Left ventricle myocardium superior (tissue), 1 donor: Measurements from ENCODE around the gene C10orf90. TPM values are rescaled to one million over a fixed set of nuclear protein-coding genes. Genes with fewer than 3 reads are reported as not detected.

Source experiments
- ATAC-seq: fragments of 200-7000 bp; cut with Tn5 transposase; one replicate; pipeline ENCODE4 v1.9.1; 2020; ENCODE audit warnings: mild to moderate bottlenecking, moderate library complexity
- DNase-seq: peaks from one replicate; pipeline ENCODE4 v3.0.0-alpha.2; 2020
- intact Hi-C: fragments of 100-400 bp; cut with micrococcal nuclease; formaldehyde crosslinking; loops from one replicate; pipeline ENCODE4 v1.11.0; 2022
- total RNA-seq: library from RNA; stranded (reverse); fragmentation: NEBNext Ultra II Directional; extraction: Animal tissue kit (Norgen Biotek cat#: 25700); gene quantifications from one replicate; pipeline ENCODE4 v1.2.1, GENCODE V29; 2021
- donor health status: DM: no; HTN: yes; CAD: no; lungs with severe emphysema.

Gene C10orf90
- total RNA-seq, 1 donor from 2014 or later, result not detected

DNA sequence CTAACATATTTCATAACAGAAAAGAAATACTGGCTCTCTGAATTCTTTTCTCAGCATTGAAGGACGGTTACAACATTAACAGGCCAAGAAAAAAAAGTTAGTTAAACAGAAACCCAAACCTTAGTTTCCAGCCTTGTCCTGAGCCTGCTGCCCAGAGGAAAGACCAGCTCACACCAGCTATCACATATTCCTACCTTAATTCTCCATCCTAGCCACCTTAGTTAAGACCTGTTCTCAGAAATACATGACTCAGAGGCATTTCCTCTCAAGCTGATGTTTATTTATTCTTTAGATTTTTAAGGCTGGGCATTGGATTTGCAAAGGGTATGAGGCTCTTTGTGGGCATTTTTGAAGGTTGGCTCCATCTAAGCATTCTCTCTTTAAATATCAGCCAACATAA is 247.9 kb downstream of the C10orf90 start:
- no peak for ATAC-seq
- intact Hi-C loops, result no loop called here
- no peak for DNase-seq

DNA sequence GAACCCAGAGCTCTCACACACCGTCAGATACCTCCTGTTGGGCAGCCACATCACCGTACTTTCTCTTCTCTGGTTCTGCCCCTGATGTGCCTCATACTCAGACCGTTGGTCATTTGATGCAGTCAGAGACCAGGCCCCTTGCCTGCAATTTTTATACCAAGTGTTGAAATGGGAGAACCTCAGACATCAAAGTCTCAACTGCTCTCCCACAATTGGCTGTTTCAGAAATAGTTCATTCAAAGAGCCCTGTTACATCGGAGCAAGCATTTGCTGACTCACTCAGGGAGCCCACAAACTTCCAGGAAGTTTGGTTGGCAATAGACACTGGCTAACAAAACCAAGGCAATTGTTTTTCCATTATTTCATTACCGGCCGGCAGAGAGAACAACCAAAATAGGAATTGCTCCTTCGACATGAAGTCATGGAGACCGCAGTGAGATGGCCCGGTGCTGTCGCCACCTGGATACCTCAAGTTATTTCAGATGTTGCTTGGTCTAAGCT is 248.7 kb downstream of the C10orf90 start:
- no peak for ATAC-seq
- intact Hi-C loops, result no loop called here
- DNase-seq, result no peak

DNA sequence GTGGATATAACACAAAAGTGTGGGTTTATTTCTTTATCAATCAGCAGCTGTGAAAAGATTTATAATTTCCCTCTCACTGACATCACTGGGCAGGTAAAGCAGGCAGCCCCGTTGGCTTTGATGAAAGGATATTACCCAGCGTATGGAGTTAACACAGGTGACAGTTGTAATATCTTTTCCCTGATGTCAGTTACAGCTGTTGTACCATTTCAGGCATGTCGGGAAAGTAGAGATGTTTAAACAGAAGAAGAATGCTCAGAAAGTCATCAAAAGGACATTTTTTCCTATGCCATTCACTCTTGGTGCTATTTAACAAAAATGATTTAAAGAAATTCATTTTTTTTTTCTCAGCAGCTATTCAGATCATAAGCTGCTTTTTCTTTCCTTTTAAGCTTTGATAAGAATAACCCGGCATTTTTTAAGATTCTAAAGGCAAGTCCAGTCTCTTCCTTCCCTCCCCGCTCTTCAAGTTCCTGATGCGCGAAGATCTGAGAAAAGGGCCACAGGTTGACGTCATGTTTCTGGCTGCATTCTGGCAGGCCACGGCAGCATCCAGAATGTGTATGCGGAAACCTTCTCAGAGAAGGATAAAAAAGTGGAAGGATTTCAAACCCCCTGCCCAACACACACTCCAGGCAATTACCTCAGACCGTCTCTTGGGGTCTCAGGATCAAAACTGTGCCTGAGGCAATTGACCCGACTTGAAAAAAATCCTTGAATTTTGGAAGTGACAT is 249.8 kb downstream of the C10orf90 start:
- intact Hi-C loops, result no loop called here
- DNase-seq, result no peak
- ATAC-seq, result no peak

DNA sequence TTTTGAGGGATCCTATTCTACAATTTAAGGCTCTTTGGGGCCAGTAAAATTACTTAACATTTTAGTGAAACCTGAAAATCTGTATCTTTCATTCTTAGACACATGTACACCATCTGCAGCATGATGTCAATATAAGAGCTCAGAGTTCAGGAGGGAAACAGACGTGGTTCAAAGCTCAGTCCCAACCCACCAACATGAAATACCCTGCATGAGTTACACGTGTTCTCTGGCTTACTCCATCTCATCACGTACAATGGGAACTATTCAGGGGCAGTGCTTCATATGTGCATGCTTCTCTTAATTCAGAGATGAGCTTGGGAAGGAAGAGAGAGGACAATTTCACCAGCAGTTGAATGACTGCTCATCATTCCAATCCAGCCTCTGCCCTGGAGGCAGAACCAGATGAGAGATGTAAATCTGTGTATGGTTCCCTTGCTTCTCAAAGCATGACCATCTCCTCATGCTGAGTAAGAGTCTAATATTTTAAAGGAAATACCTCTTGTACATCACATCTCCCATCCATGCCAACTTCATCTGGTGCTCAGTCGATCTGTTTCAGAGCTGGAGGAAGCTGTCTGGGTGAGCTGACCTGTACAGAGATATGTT is 253.2 kb downstream of the C10orf90 start:
- no peak for ATAC-seq
- intact Hi-C loops, result no loop called here
- no peak for DNase-seq

DNA sequence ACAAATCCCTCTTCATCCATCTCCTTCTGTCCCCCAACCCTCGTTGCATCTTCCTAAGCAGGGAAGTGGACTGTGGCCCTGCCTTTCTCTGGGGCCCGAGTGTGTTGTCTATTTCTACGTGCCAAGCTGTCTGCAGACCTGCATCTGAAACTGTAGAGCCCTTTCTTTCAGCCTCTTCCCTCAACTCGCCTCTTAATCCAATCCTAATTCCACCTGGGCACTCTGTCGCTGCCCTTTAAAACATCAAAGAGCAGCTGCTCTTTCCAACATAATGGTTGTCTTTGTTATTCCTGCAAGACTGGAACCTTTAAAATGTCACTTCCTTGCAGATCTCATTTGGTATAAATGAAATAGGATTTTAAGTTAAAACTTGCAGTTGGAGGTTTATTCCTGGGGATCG is 260.7 kb downstream of the C10orf90 start:
- ATAC-seq (no peak), DNase-seq (no peak)
- intact Hi-C loops, result no loop called here

DNA sequence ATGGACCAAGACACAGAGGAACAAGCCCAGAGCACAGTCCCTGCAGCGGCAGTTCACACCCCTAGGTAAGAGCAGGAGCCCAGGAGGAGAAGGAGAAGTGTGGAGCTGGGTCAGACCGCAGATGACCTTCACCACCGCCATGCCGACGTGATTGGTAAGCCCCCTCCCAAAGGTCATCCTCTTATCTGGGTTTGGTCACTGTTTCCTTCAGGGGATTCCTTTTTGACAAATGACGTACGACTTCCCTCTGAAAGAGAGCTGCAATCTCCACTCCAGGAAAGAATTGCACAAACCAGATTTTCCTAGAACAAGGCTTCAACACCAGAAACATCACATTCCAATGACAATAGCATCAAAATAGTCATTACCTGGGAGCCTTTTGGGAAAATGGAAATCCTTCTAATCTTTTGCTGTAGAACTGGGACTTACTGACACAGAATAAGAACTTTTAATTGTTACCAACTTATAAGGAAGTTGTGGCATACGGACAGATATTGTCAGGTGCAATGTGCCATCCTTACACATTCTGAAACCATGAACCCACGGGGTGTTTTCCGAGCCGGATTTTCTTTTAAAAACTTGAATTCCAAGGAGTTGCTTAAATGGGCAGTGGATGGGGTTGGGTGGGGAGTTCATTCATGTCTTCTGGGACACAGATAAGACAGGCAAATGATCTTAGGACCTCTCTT is 261.4 kb downstream of the C10orf90 start:
- ATAC-seq (no peak), DNase-seq (no peak)
- intact Hi-C loops, result no loop called here

DNA sequence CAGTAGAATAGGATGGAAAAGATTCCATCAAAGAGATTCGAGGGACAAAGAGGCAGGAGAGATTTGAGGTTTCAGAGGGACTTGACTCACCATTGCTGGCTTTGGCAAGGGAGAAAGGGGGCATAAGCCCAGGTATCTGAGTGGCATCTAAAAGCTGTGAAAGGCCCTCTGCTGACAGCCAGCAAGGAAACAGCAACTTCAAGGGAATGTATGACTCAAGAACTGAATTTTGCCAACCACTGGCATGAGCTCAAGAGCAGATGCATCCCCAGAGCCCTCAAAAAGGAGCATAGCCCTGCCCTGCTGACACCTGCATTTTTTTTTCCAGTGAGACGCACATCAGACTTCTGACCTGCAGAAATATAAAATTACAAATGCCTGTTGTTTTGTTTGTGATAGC is 262.7 kb downstream of the C10orf90 start:
- ATAC-seq (no peak), DNase-seq (no peak)
- intact Hi-C loops, result no loop called here

DNA sequence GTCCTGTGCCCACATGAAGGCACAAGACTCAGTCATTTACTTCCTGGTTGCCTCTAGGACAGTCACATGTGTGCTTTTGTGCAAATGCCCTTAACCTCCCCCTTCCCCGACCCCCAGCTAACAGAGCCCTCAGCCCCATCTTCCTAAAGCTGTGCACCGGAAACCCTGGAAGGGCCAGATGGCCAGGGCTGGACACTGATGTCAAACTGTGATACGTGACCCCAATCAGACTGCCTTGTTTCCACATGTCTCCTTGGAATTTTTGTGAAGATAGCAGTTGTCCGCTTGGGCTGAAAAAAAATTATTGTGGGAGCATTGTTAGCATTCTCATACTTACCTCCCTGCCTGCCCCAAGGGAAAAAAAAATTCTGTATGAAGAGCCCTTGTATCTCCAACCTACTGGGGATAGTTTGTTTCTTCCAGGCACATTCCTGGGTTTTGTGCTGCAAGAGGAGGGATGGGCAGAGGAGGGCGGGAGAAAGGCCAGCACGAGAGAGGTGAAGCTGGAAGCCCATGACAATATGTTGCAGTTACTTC is 265.2 kb downstream of the C10orf90 start:
- intact Hi-C loops, result no loop called here
- DNase-seq (no peak), ATAC-seq (no peak)

DNA sequence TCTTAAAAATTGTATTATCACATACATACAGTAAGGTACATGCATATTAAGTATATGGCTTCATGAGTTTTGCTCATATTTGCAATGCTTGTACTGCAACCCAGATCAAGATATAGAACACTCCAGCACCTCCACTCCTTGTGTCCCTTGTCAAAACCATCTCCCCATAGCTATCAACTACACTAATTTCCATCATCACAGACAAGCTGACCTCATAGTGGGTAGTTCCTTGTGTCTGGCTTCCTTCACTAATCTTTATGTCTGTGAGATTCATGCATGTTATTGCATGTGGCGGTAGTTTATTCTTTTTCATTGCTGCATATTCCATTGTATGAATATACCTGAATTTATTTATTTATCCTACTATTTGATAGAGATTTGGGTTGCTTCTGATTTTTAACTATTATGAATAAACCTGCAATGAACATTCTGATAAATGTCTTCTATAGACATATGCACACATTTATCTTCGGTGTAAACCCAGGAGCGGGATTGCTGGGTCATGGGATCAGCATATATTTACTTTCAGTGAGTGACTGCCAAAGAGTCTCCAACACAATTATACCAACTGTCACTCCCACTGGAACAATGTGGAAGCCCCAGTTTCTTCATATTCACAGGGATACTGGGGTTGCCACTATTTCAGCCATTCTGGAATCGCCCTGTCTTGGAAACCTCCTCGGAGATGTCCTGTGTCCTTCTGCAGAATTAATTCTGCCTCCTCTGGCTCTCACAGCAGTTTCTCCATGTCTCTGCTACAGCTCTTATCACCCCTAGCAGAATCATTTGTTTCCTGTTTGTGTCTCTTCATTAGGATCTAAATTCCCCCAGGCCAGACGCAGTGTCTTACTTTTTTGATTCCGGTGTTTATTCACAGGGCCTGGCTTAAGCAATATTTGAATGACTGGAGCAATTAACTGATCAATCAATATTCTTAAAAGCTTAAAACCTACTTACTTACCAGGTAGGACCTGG is 267.5 kb downstream of the C10orf90 start:
- ATAC-seq, result no peak
- DNase-seq, result no peak
- intact Hi-C loops, result no loop called here

DNA sequence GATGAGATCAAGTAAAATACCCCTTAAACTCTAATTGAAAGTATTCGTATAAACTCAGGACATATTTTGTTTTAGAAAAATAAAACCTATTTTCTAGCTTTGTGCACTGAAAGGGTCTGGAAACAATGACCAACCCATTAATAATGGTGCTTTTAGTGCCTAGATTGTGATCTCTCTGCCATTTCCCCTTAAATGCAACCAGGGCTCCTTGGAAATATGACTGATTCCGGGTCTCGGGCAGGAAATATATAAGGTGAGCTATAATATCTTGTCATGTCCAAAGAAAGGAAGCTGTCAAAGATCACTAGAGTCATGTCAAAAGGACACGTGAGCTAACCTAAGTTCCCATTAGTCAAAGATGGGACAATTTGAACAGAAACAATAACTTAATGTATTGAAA is 269.9 kb downstream of the C10orf90 start:
- DNase-seq (no peak), ATAC-seq (no peak)
- intact Hi-C loops, result no loop called here

DNA sequence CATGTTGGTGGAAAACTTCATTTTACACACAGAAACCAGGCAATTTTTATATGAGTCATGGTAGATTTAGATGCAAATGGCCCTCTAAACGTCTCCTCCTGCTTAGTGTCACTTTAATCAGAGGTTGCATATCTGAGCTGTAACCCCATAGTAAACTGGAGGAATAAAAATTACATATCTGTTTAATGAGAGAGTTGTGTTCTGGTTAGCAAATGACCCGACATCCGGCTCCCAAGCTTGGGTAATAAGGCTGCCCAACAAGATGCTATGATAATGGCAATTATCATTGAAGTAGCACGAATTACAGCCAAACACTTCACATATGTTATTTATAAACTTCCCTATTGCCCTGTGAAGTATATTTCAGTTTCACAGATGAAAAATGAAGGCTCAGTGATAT is 271.6 kb downstream of the C10orf90 start:
- no peak for ATAC-seq
- no peak for DNase-seq
- intact Hi-C loops, result no loop called here

DNA sequence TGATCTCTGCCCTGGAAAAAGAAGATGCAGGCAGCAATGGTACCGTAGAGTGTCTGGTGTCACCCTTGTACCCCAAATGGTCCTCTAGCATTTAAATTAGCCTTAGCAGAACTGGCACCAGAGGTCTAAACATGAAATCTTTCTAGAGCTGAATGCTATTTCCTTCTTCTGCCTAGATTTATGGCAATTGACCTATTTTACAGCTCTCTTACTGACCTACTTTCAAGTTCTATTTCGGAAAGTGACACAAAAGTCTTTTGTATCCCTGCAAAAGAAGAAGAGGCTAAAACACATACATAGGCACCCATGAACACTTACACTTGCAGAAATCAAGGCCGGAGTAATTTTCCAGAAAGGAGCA is 272.1 kb downstream of the C10orf90 start:
- no peak for ATAC-seq
- no peak for DNase-seq
- intact Hi-C loops, result no loop called here

DNA sequence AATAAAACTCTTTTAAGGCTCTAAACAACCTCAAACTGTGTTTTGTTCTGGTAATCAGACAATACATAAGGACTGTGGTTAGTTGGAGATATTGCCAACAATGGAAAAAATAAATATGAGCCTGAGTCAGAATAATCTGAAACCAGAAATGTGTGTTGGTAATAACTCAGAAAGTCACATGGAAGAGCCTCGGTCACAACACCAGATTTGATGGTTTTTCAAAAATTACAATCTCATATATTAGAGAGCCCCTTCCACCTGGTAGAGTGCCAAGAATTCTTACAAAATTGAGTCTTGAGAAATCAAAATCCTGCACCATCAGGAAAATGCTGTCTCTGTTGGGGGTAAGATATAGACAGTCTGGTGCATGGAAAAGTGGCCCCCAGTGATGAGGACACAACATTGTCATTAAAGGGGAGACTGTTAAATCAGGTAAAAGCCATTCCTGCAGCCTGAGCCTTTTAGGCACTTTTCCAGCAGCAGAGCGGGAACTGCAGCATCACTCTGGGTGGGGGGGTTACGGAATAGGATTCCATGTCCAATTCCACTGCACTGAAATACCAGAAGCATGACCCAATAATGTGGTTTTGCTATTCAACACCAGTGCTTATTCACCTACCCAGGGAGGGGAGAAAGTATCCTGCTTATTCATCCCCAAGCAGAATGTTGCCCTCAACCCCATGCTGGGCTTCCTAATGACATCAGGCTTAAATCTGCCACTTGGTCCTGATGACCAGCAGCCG is 272.7 kb downstream of the C10orf90 start:
- intact Hi-C loops, result no loop called here
- ATAC-seq (no peak), DNase-seq (no peak)

DNA sequence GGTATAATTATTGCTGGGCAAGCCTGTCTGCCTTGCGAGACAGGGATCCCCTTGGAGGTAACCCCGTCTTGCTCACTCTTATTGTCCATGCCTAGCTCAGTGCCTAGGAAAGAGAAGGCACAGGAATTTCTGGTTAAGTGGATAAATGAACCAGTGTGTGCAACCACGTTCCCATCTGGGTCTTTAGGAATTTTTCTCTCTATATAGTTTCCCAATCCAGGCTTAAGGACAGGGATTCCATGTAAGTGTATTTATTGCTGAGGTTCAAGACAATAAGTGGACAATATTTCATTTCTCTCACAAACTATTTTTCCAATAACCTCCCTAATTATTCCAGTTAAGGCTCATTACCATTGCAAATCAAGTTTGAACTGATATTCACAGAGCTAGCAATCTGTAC is 273.3 kb downstream of the C10orf90 start:
- ATAC-seq (no peak), DNase-seq (no peak)
- intact Hi-C loops, result no loop called here

DNA sequence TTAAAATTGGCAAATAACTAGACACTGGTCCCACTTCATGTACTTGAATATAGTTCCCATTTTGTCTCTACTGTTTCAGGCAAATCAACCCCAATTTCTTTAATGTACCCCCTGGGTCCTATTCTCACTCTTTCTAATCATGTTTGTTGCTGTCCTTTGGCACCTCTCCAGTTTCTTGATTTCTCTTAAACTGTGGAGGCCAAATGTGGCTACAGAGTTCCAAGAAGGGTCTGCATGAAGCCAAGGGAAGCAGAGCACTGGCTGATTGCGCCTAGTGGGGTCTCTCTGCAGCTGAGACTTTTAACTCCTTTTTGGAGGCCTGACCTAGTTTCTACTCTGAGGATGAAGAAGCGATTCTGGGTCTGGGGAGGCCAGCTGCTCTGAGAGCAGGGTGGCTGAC is 275.5 kb downstream of the C10orf90 start:
- DNase-seq, result no peak
- no peak for ATAC-seq
- intact Hi-C loops, result no loop called here

DNA sequence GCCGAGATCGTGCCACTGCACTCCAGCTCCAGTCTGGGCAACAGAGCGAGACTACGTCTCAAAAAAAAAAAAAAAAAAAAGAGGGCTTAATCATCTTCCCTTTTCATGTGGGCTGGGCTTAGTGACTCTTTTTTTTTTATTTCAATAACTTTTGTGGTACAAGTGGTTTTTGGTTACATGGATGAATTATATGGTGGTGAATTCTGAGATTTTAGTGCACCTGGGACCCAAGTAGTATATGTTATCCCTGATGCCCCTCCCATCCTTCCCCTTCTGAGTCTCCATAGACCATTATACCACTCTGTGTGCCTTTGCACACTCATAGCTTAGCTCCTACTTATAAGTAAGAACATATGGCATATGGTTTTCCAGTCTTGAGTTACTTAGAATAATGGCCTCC is 277.4 kb downstream of the C10orf90 start:
- ATAC-seq (no peak), DNase-seq (no peak)
- intact Hi-C loops, result no loop called here

DNA sequence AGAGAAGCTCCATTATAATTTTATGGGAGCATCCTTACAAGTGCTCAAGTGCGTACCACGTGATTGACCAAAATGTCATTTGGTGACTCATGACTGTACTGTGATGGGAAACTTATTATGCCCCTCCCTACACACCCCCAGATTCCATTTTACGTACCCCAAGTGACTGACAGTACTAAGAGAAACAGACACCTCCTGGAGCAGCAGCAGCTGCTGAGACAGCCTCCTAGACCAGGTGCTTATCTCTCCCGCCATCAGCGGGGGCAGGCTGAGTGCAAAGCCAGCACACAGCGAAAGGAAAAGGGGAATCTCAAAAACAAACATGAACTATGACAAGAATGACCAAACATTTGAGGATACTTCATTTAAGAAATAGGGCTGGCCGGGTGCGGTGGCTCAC is 278.0 kb downstream of the C10orf90 start:
- intact Hi-C loops, result no loop called here
- DNase-seq (no peak), ATAC-seq (no peak)

DNA sequence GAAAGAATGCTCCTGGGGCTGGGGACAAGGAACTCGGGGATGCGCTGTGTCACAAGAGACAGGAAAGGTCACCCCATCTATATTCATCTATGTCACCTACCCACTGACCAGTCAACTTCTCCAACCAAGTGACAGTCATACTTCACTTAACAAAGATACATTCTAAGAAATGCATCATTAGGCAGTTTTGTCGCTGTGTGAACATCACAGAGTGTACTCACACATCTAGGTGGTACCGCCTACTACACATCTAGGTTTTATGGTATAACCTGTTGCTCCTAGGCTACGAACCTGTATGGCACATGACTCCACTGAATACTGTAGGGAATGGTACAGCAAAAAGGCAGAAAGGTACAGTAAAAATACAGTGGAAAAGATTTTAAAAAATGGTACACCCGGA is 278.4 kb downstream of the C10orf90 start:
- intact Hi-C loops, result no loop called here
- no peak for ATAC-seq

More for the DNA sequence above, 278.4 kb downstream of the C10orf90 start:
- DNase-seq, result no peak
